Measurements from ENCODE around the gene SPACDR.

The SPACDR gene

DNA sequence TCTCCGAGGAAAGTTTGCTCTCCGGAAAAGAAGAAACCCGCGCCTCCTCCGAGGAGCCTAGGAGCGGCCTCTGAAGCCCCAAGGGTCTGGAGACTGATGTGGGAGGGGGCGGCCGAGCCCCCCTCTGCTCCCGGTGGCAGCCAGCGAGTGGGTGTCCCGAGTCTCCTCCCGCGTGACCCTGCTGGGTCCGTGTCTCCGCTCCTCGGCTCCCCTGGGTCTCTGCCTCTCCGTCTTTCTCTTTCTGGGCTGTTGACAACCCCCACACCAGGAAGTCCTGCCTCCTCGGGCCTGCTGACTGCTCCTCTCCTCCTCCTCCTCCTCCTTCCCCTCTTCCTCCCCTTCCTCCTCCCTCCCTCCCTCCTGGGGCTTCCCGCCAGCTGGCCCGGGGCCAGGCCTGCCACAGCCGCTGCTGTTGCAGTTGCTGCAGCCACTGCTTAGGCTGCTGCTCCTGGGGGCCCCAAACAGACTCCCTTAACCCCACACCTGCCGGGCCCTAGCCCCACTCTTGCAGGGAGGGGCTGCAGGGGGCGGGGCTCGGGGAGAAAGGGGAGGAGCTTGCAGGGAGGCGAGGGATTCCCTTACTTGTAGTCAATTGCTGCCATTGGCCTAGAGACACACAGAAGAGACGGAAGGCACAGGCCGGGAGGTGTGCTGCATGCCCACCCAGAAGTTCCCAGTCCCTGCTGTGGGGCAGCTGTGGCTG, 15.0 kb upstream of the SPACDR start, which contains the start of gene TSC22D4:
Gene TSC22D4, minus strand, starts transcription at position 257 of the 703 bp plus-strand sequence. CDS start 1,176 bp downstream, outside the sequence.
- peak; percentile 90 to 92 (median 90) for DNase-seq
- Mint-ChIP-seq H3K4me3 (peak within 1 kb of the TSS; percentile 82 to 83), H3K4me1 (ENCODE audit: low read depth in 2 of 2) (peaks cover 32 to 42% of the 10 kb centered on the region in 2 donors), H3K36me3 (ENCODE audit: insufficient read depth) (peaks cover 46% of the 10 kb centered on the region), H3K9me3 (no peaks in the 10 kb centered on the region), H3K27me3 (no peaks in the 10 kb centered on the region), H3K27ac (peak within 1 kb of the TSS; percentile 81 to 92)
- ATAC-seq (replicated peaks): peak; percentile 74

DNA sequence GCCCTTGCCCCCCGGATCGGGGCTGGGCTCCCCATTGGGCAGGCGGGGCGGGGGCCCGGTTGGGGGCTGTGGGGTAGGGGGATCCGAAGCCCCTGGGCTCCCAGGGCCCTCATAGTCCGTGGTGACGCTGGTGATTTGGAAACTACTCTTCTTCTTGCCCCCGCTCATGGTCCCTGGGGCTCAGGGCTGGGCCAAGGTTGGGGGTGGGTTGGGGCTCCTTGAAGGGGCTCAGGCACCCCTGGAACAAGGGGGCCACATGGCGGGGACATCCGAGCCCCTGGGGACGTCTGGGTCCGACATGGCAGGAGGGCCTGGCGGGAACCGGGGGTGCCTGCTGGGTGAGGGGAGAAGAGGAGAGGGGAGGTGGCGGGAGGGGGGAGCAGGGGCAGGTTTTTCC, 13.8 kb upstream of the SPACDR start:
- Mint-ChIP-seq H3K4me3 (peak overlapping the region; percentile 82 to 83), H3K4me1 (ENCODE audit: low read depth in 2 of 2) (peaks cover 42 to 50% of the 10 kb centered on the region in 2 donors), H3K27me3 (no peaks in the 10 kb centered on the region), H3K9me3 (no peaks in the 10 kb centered on the region), H3K36me3 (ENCODE audit: insufficient read depth) (peaks cover 59% of the 10 kb centered on the region), H3K27ac (peak overlapping the region; percentile 81 to 92)
- ATAC-seq (replicated peaks) (no peak), DNase-seq (no peak)

DNA sequence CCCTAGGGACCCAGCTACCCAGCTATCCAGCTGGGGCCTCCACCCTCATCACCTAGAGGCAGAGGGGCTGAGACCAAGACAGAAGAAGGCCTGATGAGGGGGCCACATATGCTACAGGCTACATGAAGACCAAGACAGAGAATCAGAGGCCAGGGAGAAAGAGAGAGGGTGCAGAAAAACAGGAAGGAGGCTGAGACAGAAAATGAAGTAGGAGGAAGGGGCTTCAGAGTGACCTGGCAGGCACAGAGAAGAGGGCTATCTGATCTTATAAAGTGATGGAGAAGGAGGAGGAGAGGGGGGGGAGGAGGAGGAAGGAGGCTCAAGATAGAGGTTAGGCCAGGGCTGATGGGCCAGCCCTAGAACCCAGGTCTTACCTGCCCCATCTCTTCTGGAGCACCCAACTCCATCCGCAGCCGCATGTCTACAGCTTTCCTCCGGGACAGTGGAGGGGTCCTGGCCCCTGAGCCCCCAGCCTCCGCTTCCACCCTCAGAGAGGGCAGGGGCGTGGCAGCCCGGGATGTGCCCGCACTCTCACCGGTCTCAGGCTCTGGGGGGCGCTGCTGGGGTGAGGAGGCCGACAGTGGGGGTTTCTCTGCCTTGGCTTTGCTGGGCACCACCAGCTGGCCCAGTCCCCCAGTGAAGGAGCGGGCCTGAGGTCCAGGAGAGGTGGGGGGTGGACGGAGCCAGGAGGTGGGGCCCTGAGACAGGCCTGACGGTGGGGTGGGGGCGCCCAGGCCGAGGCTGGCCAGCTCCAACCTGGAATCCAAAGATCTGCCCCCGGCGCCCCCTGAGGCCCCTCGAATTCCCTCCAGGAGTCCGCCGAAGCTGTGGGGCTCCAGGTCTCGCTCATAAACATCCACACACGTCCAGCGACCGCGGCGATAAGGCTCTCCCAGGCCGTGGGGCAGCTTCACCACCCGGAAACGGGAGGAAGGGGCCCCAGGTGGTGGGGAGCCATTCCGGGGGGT, 13.1 kb upstream of the SPACDR start:
- ATAC-seq (replicated peaks) (no peak), DNase-seq (peak; percentile 40 to 46 (median 42))
- Mint-ChIP-seq H3K9me3 (no peaks in the 10 kb centered on the region), H3K36me3 (ENCODE audit: insufficient read depth) (peaks cover 62% of the 10 kb centered on the region), H3K27ac (peak overlapping the region; percentile 81 to 92), H3K4me3 (peak overlapping the region; percentile 82 to 83), H3K4me1 (ENCODE audit: low read depth in 2 of 2) (peaks cover 38 to 46% of the 10 kb centered on the region in 2 donors), H3K27me3 (no peaks in the 10 kb centered on the region)

DNA sequence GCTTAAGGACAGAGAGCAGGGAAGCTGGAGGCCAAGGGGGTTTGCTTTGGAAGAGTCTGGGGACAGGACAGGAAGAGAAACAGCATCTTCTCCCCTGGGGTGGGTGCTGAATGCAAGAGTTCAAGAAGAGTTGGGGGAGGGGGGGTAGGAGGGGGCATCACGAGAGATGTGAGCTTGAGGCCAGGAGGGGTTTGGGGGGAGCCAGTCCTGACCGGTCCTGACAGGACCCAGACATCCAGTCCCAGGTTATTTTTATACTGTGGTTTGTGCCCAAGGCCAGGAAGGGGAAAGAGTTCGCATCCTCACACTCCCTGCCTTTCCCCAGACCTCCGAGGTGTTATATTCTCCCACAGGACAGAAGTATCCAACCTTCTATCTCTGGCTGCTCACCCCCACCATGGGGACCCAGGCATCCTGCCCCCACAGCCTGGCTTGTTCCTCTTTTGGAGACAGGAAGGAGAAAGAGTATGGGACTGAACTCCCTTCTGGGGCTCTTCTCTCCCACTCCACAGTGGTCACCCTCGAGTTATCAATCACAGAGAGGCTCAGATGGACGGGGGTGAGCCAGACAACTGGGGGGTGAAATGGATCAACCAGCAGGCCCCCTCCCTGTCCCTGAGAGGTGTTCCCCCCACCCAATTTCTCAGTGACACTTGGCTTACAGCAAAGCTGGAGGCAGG, 12.2 kb upstream of the SPACDR start:
- H3K4me1 Mint-ChIP-seq (ENCODE audit: low read depth in 2 of 2): peaks cover 41 to 46% of the 10 kb centered on the region in 2 donors
- H3K4me3 Mint-ChIP-seq: peak overlapping the region; percentile 82 to 83

DNA sequence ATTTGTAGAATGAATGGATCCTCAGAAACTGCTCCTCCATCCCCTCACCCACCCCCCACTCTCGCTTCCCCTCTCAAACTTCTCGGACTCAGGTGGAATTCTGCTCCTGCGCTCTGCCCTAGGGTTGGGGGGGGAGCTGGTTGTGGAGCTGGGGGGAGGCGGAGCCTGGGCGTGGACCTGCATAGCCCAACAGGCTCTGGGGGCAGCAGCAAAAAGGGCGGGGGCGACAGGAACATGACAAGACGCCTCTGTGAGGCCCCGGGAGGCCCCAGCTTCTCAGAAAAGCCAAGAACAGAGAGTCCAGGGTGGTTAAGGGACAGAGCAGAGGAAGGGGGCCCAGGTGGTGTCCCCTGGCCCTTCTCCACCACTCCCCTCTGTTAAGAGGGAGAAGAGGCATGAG, 11.5 kb upstream of the SPACDR start:
- Mint-ChIP-seq H3K36me3 (ENCODE audit: insufficient read depth) (peaks cover 68% of the 10 kb centered on the region), H3K27me3 (no peaks in the 10 kb centered on the region), H3K27ac (peak overlapping the region; percentile 81 to 92), H3K4me3 (peak overlapping the region; percentile 82 to 83), H3K9me3 (no peaks in the 10 kb centered on the region), H3K4me1 (ENCODE audit: low read depth in 2 of 2) (peaks cover 41 to 48% of the 10 kb centered on the region in 2 donors)
- DNase-seq (no peak), ATAC-seq (replicated peaks) (no peak)

More for the DNA sequence above, 12.2 kb upstream of the SPACDR start:
- Mint-ChIP-seq H3K27me3 (no peaks in the 10 kb centered on the region), H3K36me3 (ENCODE audit: insufficient read depth) (peaks cover 67% of the 10 kb centered on the region), H3K9me3 (no peaks in the 10 kb centered on the region), H3K27ac (peak overlapping the region; percentile 81 to 92)
- ATAC-seq (replicated peaks) (no peak), DNase-seq (no peak)

DNA sequence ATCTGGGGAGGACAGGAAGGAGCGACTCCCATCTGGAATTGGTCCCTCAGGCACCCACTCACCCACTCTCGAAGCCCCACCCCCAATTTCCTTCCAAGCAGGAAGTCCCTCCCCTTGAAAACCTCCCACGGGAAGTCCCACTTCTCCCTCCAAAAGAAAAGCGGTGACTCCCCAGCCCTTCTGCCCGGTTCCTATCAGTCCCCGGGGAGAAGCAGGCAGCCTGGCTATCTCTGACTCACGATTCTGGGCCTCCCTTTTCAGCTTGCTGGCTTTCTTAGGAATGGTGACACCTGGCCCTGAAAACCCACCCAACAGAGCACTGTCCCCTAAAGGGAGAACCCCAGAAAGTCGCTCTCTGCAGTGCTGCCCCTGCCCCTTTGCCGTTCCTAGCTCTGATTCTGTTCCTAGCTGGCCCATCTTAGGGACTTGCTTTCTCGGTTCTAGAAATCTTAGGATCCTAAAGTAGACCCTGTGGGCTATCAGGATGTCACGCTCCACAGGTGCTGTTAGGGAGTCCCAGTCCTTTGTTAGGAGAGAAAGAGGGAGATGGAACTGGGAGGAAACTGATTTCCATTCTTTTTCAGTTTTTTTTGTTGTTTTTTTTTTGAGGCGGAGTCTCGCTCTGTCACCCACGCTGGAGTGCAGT, 8.9 kb upstream of the SPACDR start:
- peaks cover 69% of the 10 kb centered on the region for H3K36me3 Mint-ChIP-seq (ENCODE audit: insufficient read depth)
- H3K27ac Mint-ChIP-seq: peak overlapping the region; percentile 8 to 76
- no peaks in the 10 kb centered on the region for H3K9me3 Mint-ChIP-seq
- H3K27me3 Mint-ChIP-seq: no peaks in the 10 kb centered on the region
- H3K4me1 Mint-ChIP-seq (ENCODE audit: low read depth in 2 of 2): peaks cover 46 to 48% of the 10 kb centered on the region in 2 donors
- no peak for ATAC-seq (replicated peaks)
- no peak overlapping the region for H3K4me3 Mint-ChIP-seq
- DNase-seq: no peak

DNA sequence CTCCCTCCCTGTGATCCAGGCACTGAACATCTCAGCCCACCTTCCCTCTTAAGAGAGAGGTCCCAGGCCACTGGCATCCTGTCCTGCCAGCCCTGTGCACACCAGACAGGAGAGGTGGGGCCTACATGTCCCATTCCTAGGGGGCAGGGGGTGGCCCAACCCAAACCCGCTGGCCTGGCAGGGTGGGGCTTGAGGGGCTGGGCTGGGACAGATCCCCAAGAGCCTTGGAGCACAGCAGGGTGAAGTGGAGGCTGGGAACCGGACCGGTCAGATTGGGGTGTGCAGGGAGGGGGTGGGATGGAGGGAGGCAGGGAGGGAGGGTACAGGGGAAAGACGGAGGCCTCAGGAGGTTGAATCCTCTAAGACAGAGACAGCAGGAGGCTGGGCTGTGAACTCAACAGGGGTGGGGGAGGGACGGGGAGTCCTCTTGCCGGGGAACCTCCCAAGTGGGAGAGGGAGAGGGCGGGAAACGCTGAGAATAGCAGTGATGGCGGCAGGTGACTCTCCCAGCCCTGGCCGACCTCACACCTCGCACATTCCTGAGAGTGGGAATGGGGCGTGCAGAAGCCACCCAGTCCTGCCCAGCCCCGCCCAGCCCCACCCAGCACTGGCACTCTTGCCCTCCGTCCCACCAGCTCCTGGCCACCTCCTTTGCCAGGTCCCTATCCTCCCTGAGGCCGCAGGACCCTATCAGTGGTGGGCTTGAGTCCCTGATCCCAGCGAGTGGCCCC, 8.2 kb upstream of the SPACDR start:
- H3K36me3 Mint-ChIP-seq (ENCODE audit: insufficient read depth): peaks cover 68% of the 10 kb centered on the region
- peak overlapping the region; percentile 56 to 62 for H3K27ac Mint-ChIP-seq
- no peak overlapping the region for H3K4me3 Mint-ChIP-seq
- DNase-seq: no peak
- no peaks in the 10 kb centered on the region for H3K27me3 Mint-ChIP-seq
- ATAC-seq (replicated peaks): no peak
- no peaks in the 10 kb centered on the region for H3K9me3 Mint-ChIP-seq
- H3K4me1 Mint-ChIP-seq (ENCODE audit: low read depth in 2 of 2): peaks cover 45 to 47% of the 10 kb centered on the region in 2 donors

DNA sequence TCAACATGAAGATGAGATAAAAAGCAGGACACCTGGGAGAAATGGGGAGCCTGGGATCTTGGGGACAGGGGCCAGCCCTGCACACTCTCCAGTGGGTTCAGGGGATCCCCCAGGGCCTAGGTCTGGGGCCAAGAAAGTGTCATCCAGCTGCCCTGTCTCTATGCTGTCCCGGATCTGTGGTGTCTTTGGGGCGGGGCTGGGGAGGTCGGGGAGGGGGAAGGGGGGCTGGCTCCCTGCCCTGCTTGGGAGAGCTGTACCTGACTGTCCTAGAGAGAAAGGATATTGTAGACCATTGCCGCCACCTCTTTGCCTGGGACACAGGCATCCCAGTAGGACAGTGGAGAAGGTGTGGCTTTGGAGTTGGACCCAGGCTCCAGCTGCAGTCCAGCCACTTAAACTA, 7.0 kb upstream of the SPACDR start:
- Mint-ChIP-seq H3K27me3 (no peaks in the 10 kb centered on the region), H3K4me3 (no peak overlapping the region), H3K9me3 (no peaks in the 10 kb centered on the region), H3K27ac (no peak overlapping the region), H3K36me3 (ENCODE audit: insufficient read depth) (peaks cover 65% of the 10 kb centered on the region), H3K4me1 (ENCODE audit: low read depth in 2 of 2) (peaks cover 33 to 36% of the 10 kb centered on the region in 2 donors)
- ATAC-seq (replicated peaks): no peak
- DNase-seq: no peak

DNA sequence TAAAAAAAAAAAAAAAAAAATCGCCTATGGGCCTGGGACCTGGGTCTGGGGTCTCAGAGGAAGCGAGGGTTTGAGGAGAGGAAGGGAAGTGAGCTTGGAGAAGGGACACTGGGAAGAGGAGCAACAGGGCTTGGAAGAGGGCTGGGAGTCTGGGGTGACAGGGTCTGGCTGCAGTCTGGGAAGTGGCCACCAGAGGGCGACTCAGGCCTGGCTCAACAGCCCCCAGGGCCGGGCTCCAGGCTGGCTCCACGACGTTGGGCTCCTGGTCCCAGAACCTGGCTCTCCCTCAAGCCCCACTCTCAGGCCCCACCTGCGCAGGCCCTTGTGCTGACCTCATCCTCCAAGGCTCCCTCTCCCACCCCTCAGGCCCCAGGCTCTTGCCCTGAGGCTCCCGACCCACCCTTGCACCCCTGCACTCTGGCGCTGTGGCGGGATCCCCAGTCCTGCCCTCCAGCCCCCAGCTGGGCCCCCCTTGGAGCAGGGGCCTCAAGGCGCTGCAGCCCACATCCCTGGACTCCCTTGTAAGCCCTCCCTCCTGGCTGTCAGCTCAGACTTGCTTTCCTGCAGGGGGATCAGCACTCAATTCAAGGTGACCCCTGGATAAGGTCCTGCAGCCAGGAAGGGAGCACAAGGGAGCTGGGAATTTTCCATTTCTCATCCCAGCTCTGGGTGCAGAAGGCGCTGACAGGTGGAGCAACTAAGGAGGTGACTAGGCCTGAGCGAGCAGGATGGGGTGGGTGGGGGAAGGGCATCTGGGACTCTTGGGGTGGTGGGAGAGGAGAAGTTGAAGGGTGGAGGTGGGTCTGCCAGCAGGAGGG, 5.4 kb upstream of the SPACDR start:
- H3K4me1 Mint-ChIP-seq (ENCODE audit: low read depth in 2 of 2): peaks cover 22 to 26% of the 10 kb centered on the region in 2 donors
- H3K27me3 Mint-ChIP-seq: no peaks in the 10 kb centered on the region
- peak; percentile 81 to 84 (median 83) for DNase-seq
- H3K36me3 Mint-ChIP-seq (ENCODE audit: insufficient read depth): peaks cover 59% of the 10 kb centered on the region
- H3K9me3 Mint-ChIP-seq: no peaks in the 10 kb centered on the region
- H3K4me3 Mint-ChIP-seq: no peak overlapping the region
- peak; percentile 93 for ATAC-seq (replicated peaks)
- peak overlapping the region in 1 of 2 donors; percentile 86 for H3K27ac Mint-ChIP-seq

DNA sequence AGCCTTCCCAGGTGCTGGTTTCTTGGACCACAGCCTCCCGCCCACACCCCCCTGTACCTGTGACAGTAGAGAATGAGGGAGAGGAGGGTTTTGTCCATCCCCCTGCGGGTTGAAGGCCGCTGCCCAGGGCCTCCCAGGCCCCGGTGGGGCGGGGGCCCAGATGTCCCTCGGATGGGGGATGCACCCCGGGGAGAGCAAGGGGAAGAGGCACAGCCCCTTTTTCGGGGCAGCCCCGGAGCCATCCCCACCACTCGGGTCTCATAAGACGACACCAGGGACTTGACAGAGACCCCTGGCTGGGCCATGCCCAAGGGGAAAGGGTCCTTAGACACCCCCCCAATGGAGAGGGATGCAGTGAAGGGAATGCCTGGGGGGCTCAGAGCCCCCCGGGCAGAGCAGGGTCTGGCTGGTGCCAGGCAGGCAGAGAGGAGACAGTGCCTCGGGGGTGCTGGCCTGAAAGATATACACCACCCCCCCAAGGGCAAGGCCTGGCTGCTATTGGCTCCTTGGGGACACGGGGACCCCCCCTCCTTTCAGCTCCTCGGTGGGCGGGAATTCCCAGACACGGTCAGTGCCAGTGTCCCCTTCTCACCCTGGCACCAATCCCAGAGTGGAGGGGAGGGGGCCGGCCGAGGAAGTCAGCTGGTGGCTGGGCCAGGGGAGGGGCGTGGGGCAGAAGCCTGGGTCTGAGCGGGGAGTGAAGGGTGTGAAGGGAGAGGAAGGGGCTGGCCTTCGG, 3.7 kb upstream of the SPACDR start:
- no peak for ATAC-seq (replicated peaks)
- H3K9me3 Mint-ChIP-seq: no peaks in the 10 kb centered on the region
- peaks cover 47% of the 10 kb centered on the region for H3K36me3 Mint-ChIP-seq (ENCODE audit: insufficient read depth)

More for the DNA sequence above, 3.7 kb upstream of the SPACDR start:
- H3K27me3 Mint-ChIP-seq: no peaks in the 10 kb centered on the region
- H3K4me3 Mint-ChIP-seq: no peak overlapping the region
- H3K27ac Mint-ChIP-seq: peak overlapping the region; percentile 26 to 76
- DNase-seq: no peak
- peaks cover 8 to 14% of the 10 kb centered on the region in 2 donors for H3K4me1 Mint-ChIP-seq (ENCODE audit: low read depth in 2 of 2)

Measured in effector memory CD8-positive, alpha-beta T cell (primary cell).